ENCODE data around the gene STK32C.

DNA sequence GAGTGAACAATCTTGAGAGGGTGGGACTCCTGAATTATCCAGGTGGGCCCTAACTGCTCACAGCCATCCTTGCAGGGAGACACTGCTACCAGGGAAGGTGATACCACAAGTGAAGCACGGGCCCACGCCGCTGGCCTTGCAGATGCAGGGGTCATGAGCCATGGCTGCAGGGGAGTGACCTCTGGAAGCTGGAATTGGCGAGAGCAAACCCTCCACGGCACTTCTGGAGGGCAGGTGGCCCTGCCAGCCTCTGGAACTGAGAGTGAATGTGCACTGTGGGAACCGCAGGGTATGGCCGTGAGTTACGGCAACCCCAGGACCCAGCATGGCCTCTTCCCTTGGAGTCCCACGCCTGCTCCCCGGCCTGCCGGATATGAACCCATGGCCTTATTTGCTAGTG, 37.5 kb downstream of the STK32C start:
- TF ChIP-seq, protein P1, sequence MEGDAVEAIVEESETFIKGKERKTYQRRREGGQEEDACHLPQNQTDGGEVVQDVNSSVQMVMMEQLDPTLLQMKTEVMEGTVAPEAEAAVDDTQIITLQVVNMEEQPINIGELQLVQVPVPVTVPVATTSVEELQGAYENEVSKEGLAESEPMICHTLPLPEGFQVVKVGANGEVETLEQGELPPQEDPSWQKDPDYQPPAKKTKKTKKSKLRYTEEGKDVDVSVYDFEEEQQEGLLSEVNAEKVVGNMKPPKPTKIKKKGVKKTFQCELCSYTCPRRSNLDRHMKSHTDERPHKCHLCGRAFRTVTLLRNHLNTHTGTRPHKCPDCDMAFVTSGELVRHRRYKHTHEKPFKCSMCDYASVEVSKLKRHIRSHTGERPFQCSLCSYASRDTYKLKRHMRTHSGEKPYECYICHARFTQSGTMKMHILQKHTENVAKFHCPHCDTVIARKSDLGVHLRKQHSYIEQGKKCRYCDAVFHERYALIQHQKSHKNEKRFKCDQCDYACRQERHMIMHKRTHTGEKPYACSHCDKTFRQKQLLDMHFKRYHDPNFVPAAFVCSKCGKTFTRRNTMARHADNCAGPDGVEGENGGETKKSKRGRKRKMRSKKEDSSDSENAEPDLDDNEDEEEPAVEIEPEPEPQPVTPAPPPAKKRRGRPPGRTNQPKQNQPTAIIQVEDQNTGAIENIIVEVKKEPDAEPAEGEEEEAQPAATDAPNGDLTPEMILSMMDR (IDR thresholded peaks at IDR 0.05): no peak
- TF ChIP-seq ZFX (IDR thresholded peaks at IDR 0.05; ENCODE audit: borderline replicate concordance): no peak

All from 22Rv1 (cell line).